OCI-LY7 (cell line): ENCODE data around the gene KRTAP26-1.

Experiments used
- CTCF ChIP-seq: fragments of 200-600 bp; sonication (generic); conservative IDR thresholded peaks from 2 replicates; pipeline ENCODE4 v1.5.1; 2014; ENCODE audit warnings: mild to moderate bottlenecking, antibody characterized with exemption, low read length, moderate library complexity, mixed read lengths
- EZH2phosphoT487 ChIP-seq: fragments of 200-600 bp; sonication (generic); IDR thresholded peaks from 2 replicates; pipeline ENCODE4 v1.6.1; 2018; ENCODE audit warnings: low read depth, borderline replicate concordance, mild to moderate bottlenecking, mixed run types, antibody characterized with exemption, low read length, moderate library complexity, mixed read lengths

- TF ChIP-seq CTCF: no peak
- no peak for TF ChIP-seq EZH2phosphoT487
Measured at GRCh38 chr21:30306884-30307283, 13.2 kb downstream of the KRTAP26-1 start.
